ENCODE data around the gene MYO3B. TPM values are rescaled to one million over a fixed set of nuclear protein-coding genes. Genes with fewer than 3 reads are reported as not detected.

Gene MYO3B
- total RNA-seq, 1 experiment from 2014 or later, result 0.04 TPM

- H3K36me3 ChIP-seq, result no peaks in the 10 kb centered on the region
- no peak overlapping the region for H3K27ac ChIP-seq
- H3K27me3 ChIP-seq, result no peaks in the 10 kb centered on the region
- no peak for DNase-seq
- no peak overlapping the region for H3K4me3 ChIP-seq
- no peaks in the 10 kb centered on the region for H3K4me1 ChIP-seq
- no peaks in the 10 kb centered on the region for H3K9me3 ChIP-seq (replicated peaks)
These were observed 120.2 kb downstream of the MYO3B start for GRCh38 chr2:170298115-170298514.

- H3K27me3 ChIP-seq, result no peaks in the 10 kb centered on the region
- no peaks in the 10 kb centered on the region for H3K36me3 ChIP-seq
- no peak for DNase-seq
- no peaks in the 10 kb centered on the region for H3K9me3 ChIP-seq (replicated peaks)
- no peaks in the 10 kb centered on the region for H3K4me1 ChIP-seq
- H3K4me3 ChIP-seq, result no peak overlapping the region
- no peak overlapping the region for H3K27ac ChIP-seq
These were observed 121.0 kb downstream of the MYO3B start for GRCh38 chr2:170298861-170299429.

GRCh38 chr2:170300993-170301392, 123.0 kb downstream of the MYO3B start:
- no peaks in the 10 kb centered on the region for H3K36me3 ChIP-seq
- no peaks in the 10 kb centered on the region for H3K9me3 ChIP-seq (replicated peaks)
- no peak overlapping the region for H3K4me3 ChIP-seq
- DNase-seq, result no peak
- H3K4me1 ChIP-seq, result no peaks in the 10 kb centered on the region
- no peaks in the 10 kb centered on the region for H3K27me3 ChIP-seq
- no peak overlapping the region for H3K27ac ChIP-seq

DNA sequence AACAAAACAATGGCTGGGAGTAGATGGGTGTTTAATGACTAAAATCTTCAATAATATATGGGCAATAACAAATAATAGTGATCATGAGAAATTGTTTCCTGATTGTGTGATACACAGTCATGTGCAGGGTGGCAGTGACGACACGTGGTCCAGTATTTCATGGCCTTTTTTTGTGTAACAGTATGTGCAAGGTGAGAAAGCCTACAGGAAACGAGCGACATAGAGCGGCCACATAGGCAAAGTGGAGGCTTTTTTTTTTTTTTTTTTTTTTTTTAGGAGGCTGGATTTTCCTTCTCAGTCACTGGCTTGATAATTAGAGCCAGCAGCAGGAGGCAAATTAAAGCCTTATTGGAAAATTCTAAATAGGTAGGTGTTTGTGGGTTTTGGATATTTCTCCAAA, 123.7 kb downstream of the MYO3B start:
- Histone ChIP-seq H3K9me3 (replicated peaks) (no peaks in the 10 kb centered on the region), H3K27me3 (no peaks in the 10 kb centered on the region), H3K27ac (no peak overlapping the region), H3K36me3 (no peaks in the 10 kb centered on the region), H3K4me1 (no peaks in the 10 kb centered on the region), H3K4me3 (no peak overlapping the region)
- no peak for DNase-seq

GRCh38 chr2:170305711-170306110, 127.8 kb downstream of the MYO3B start:
- H3K9me3 ChIP-seq (replicated peaks), result no peaks in the 10 kb centered on the region
- no peaks in the 10 kb centered on the region for H3K36me3 ChIP-seq
- H3K4me3 ChIP-seq, result no peak overlapping the region
- DNase-seq, result no peak
- H3K27me3 ChIP-seq, result no peaks in the 10 kb centered on the region
- H3K4me1 ChIP-seq, result no peaks in the 10 kb centered on the region
- no peak overlapping the region for H3K27ac ChIP-seq

DNA sequence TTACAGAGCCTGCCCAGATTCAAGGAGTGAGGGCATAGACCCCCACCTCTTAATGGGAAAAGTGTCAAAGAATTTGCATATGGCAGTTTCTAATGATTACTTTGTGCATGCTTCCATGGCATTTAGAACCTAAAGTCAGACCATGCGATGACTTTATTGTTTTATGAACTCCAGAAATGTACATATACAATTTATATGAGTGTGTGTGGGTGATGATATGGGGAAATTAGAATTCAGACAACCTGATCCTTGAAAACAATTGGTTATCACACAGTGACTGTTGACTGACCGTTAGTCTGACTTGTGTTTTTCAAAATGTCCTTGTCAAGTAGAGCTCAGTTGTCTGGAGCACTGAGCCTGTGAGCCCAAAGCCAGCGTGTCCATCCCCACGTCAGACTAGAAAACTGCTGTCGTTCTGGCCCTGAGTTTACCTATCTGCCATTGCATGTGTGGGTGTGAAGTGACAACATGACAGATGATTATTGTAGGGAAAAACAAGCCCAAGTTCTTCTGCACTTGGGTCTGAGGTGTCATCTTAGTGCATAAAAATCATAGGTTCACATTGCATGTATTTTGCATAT, 128.4 kb downstream of the MYO3B start:
- Histone ChIP-seq H3K36me3 (no peaks in the 10 kb centered on the region), H3K4me1 (peaks cover 5% of the 10 kb centered on the region), H3K27me3 (no peaks in the 10 kb centered on the region), H3K27ac (no peak overlapping the region), H3K4me3 (no peak overlapping the region), H3K9me3 (replicated peaks) (no peaks in the 10 kb centered on the region)
- DNase-seq, result no peak

GRCh38 chr2:170307052-170307451, 129.1 kb downstream of the MYO3B start:
- peaks cover 10% of the 10 kb centered on the region for H3K4me1 ChIP-seq
- H3K27ac ChIP-seq, result no peak overlapping the region
- H3K36me3 ChIP-seq, result no peaks in the 10 kb centered on the region
- DNase-seq, result no peak
- no peak overlapping the region for H3K4me3 ChIP-seq
- H3K27me3 ChIP-seq, result no peaks in the 10 kb centered on the region
- H3K9me3 ChIP-seq (replicated peaks), result no peaks in the 10 kb centered on the region

DNA sequence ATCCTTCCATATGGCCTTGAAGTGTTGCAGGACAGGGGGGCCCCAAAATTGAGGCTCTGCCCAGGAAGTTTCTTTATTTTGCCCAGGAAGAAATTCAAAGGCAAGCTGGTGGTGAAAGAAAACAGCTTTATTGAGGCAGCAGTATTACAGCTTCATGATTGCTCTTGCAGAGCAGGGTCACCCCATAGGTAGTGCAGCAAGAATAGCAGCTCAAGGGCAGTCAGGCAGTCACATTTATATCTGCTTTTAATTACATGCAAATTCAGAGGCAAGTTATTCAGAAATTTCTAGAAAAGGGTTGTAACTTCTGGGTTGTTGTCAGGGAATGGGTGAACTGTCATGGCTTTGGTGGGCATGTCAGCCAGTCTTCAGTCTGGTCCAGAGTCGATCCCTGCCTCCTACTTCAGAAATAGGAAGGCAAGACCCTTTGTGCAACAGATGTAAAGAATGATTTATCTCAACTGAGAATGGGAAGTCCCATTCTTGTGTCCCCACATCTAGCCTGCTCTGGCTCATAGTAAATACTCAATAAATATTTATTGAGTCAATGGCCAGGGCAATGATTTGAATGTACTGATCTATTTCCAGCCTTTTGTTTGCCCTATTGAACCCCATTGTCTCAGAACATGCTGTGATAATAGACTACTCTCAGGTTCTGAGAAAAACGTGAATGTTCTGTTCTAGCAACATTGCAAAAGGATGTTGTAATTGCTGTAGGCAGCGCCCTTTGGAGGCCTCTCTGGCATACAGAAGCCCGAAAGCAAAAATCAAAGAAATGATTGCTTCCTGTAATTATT, 129.8 kb downstream of the MYO3B start:
- DNase-seq, result no peak
- H3K27ac ChIP-seq, result no peak overlapping the region
- no peaks in the 10 kb centered on the region for H3K9me3 ChIP-seq (replicated peaks)

DNA sequence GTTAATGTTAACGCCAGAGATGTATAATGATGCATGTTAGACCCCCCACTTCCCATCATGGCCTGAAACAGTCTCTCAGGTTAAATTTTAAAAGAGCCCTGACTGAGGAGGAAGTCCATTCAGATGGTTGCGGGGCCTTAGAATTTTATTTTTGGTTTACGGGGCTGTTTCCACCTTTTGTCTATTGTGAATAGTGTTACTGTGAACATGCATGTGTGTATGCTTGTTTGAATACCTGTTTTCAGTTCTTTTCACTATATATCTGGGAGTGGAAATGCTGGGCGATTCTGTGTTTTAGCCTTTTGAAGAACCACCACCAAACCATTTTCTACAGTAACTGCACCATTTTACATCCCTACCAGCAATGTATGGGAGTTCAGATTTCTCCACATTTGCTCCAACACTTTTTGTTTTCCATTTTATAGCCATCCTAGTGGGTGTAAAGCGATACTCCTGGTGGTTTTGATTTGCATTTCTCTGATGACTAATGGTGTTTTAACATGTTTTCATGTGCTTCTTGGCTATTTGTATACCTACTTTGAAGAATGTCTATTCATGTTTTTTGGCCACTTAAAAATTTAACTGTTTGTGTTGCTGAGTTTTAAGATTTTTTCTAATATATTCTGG, 133.0 kb downstream of the MYO3B start:
- H3K4me1 ChIP-seq, result peaks cover 34% of the 10 kb centered on the region
- H3K27me3 ChIP-seq, result no peaks in the 10 kb centered on the region
- H3K27ac ChIP-seq, result no peak overlapping the region
- no peaks in the 10 kb centered on the region for H3K36me3 ChIP-seq
- H3K4me3 ChIP-seq, result no peak overlapping the region
- peak in 1 of 2 experiments; percentile 17 for DNase-seq
- H3K9me3 ChIP-seq (replicated peaks), result no peaks in the 10 kb centered on the region

More for the DNA sequence above, 129.8 kb downstream of the MYO3B start:
- Histone ChIP-seq H3K4me1 (peaks cover 17% of the 10 kb centered on the region), H3K27me3 (no peaks in the 10 kb centered on the region), H3K4me3 (no peak overlapping the region), H3K36me3 (no peaks in the 10 kb centered on the region)

GRCh38 chr2:170313347-170313991, 135.5 kb downstream of the MYO3B start:
- Histone ChIP-seq H3K4me3 (no peak overlapping the region), H3K4me1 (peaks cover 34% of the 10 kb centered on the region), H3K27me3 (no peaks in the 10 kb centered on the region), H3K27ac (no peak overlapping the region; the same call in 1 of the 2 replicates), H3K9me3 (replicated peaks) (no peaks in the 10 kb centered on the region), H3K36me3 (no peaks in the 10 kb centered on the region)
- DNase-seq, result peak; percentile 34 to 39

GRCh38 chr2:170313992-170314348, 136.0 kb downstream of the MYO3B start:
- no peaks in the 10 kb centered on the region for H3K27me3 ChIP-seq

DNA sequence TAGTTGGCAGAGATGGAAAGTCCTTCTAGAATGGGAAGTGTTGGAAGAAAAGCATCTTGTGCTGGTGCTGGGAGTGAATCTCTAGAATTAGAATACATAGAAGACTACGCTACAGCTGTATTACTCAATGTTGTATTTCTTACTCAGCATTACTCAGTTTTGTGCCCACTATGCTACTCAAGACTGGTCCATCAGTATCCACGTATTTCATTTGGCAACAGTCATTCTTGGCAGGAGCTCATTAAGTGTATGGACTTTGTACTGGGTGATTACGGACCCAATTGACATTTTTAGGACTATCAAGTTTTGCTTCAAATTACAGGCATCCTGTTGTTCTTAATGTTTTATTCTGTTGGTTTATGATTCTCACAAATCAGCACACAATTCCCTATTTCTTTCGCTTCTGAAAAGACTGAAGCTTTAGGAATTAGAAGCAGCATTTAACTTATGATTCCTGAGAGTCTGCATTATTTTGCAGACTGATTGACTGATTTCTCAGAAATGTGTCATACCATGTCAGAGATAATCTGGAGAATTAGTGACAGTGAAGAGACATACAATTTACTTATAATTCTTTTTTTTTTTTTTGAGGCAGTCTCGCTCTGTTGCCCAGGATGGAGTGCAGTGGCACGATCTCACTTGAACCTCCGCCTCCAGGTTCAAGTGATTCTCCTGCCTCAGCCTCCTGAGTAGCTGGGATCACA, 136.9 kb downstream of the MYO3B start:
- H3K27ac ChIP-seq, result no peak overlapping the region
- DNase-seq, result no peak
- H3K4me3 ChIP-seq, result no peak overlapping the region
- no peaks in the 10 kb centered on the region for H3K27me3 ChIP-seq
- peaks cover 34% of the 10 kb centered on the region for H3K4me1 ChIP-seq
- H3K36me3 ChIP-seq, result no peaks in the 10 kb centered on the region
- no peaks in the 10 kb centered on the region; the same call in 1 of the 2 replicates for H3K9me3 ChIP-seq (replicated peaks)

More at GRCh38 chr2:170313992-170314348, 136.0 kb downstream of the MYO3B start:
- Histone ChIP-seq H3K27ac (no peak overlapping the region; the same call in 1 of the 2 replicates), H3K9me3 (replicated peaks) (no peaks in the 10 kb centered on the region; the same call in 1 of the 2 replicates), H3K4me3 (no peak overlapping the region), H3K4me1 (peaks cover 34% of the 10 kb centered on the region), H3K36me3 (no peaks in the 10 kb centered on the region)
- no peak for DNase-seq

GRCh38 chr2:170320948-170321347, 143.0 kb downstream of the MYO3B start:
- Histone ChIP-seq H3K4me3 (no peak overlapping the region), H3K4me1 (no peaks in the 10 kb centered on the region), H3K36me3 (no peaks in the 10 kb centered on the region), H3K9me3 (replicated peaks) (no peaks in the 10 kb centered on the region; the same call in 1 of the 2 replicates), H3K27ac (no peak overlapping the region), H3K27me3 (no peaks in the 10 kb centered on the region)
- no peak for DNase-seq

GRCh38 chr2:170321526-170321925, 143.6 kb downstream of the MYO3B start:
- no peaks in the 10 kb centered on the region for H3K36me3 ChIP-seq
- H3K4me3 ChIP-seq, result no peak overlapping the region
- no peak for DNase-seq
- H3K9me3 ChIP-seq (replicated peaks), result no peaks in the 10 kb centered on the region; the same call in 1 of the 2 replicates
- no peak overlapping the region for H3K27ac ChIP-seq
- H3K4me1 ChIP-seq, result no peaks in the 10 kb centered on the region
- H3K27me3 ChIP-seq, result no peaks in the 10 kb centered on the region
